HG03039 (cell line): ENCODE results near the gene TLE4.

ENCODE experiments used
- ATAC-seq: cut with Tn5 transposase; IDR thresholded peaks from one replicate; pipeline ENCODE4 v1.9.1; 2021; ENCODE audit warnings: mild to moderate bottlenecking, moderate library complexity; ENCODE audit not compliant: unreplicated experiment

TLE4 gene

DNA sequence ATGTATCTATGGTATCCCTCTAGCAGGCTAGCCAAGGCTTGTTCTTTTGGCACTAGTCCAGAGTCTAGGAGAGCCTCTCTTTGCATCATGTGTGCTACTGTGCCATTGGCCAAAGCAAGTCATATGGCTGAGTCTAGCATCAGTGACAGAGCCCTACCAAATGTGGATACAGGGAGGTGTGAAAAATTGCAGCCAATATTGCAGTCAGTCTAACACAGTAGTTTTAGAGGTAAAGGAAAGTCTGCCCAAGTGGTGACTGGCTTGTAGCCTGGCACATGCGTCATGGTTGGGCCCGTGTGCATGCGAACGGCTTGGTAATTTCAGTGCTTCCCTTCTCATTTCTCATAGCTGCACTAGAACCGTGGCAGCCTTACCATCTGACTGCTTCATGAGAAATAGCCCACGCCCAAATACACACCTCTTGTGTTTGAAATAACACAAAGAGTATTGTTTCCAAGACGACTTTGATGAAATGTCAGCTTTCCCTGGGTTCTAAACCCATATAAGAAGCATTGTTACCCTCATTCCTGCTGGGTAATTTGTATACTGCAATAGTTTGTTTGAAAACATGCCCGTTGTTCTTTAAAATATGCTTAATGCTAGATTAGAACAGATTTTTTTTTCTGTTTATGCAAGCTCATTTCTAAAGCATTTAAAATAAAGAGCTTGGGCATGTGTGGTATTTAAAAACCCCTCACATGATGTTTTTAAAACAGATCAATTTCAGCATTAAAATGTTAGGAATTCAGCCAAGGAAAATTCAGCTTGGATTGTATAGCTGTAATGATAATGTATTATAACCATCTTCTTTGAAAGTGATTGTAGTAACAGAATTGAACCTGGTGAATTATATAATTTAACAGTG is 113.2 kb downstream of the TLE4 start:
- no peak for ATAC-seq

DNA sequence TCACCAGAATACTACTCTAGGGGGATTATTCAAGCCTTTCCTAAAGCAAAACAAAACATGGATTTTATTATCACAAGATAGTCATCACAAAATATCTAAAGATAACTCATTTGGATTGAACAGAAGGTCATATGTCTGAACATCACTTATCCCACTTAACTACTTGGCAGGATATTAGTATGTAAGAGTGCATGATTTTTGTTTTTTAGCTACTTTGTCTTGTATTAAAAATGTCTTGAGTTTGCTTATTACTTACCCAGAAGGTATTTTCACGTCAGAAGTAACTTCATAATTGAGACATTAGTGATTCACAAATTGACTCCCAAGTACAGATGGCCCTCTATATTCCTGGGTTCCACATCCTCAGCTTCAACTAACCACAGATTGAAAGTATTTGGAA is 113.8 kb downstream of the TLE4 start:
- no peak for ATAC-seq

GRCh38 chr9:79686381-79687130 is 114.8 kb downstream of the TLE4 start:
- ATAC-seq, result no peak

- no peak for ATAC-seq
Observed at GRCh38 chr9:79687131-79687447, 115.3 kb downstream of the TLE4 start.

GRCh38 chr9:79688363-79688762 is 116.6 kb downstream of the TLE4 start:
- no peak for ATAC-seq

GRCh38 chr9:79689576-79689975 is 117.8 kb downstream of the TLE4 start:
- ATAC-seq, result no peak

GRCh38 chr9:79691496-79691895 is 119.7 kb downstream of the TLE4 start:
- ATAC-seq, result no peak

DNA sequence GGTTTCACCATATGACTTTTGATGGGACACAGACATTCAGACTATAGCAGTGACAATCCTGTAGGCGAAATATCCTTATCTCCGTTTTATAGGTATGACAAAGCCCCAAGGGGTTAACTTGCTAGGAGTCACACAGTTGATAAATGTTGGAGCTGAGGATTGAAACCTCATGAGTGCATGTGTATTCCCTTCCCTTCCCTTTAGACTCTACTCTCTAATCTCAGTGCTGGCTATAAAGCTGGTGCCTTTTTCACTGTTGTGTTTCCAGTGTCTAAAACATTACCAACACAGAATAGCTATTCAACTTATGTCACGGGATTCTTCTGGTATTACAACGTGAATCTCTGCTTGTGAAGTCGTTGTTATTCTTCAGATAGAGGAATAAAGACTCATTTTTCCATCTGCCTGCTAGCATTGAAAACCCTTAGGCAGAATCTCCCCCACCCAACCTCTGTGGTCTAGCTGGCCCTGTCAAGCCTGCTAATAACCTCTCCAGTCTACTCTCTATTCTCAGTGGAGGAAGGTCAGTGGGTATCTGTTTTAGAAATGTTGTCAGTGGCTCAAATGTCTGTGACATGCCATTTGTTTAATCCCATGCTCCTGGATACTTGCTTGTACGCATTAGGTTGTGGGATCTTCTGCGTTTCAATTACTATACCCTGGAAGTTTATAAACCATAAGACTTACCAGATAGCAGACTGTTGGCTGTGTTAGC is 121.2 kb downstream of the TLE4 start:
- ATAC-seq, result no peak

DNA sequence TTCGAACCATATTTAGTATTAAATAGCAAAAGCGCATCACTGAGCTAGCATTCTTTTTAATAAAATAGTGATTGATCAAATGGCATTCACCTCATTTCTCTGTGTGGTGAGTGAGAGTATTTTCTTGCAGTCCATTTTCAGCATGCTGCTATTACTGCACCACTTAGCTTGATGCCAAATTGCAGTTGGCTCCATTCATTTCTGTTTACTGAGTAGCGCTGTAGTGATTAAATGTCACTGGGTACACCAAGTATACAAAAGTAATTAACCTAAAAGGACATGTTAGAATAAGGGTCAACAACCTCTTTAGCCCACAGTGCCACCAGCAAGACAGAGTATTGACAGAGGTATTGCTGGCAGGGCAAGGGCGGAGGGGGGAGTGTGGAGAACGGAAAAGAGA is 122.0 kb downstream of the TLE4 start:
- no peak for ATAC-seq

DNA sequence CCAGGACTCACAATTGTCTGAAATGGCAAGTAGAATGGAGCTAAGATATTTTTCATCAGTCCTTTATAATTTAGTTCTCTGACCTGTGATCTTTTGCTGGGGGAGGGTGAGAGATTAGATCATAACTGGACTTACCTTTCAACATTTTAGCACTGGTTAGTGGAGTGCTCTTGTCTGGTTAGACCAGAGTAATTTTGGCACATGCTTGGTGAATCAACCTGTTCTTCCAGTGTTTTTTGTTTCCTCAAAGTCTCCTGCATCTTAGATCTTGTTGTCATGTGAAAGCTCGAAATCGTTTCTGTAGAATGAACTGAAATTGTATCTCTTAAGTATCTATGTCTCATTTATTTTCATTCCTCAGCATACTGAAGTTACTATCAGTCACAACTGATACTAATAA is 122.4 kb downstream of the TLE4 start:
- ATAC-seq, result no peak

DNA sequence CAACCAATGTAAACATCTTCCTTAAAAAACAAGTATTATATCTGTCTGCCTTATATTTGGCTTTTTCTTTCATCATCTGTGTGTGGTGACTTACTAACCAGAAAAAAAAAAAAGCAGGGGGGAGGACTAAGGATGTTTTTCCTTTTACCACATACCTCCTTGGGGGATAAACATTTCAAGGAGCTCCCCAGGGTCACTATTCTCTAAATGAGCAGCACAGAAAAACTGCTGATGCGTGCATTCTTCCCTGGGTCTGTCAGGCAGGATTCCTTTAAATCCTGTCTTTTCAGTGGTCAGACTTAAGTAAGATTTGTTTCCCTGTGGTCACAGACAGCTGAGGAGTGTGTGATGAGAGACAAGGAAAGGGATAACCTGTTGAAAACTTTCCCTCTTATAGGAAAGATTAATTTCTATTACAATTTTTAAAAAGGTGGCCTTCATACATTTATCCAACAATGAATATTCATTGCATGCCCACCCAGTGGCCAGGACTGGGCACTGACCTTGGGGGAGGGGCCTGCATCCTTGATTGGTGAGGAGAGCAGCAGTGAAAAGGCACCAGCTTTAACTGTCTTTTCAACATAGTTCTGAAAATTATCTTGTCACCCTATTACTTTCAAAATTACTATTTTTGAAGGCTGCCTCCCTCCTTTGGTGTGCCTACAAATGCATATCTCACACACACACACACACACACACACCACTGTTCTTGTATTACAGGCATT is 123.1 kb downstream of the TLE4 start:
- ATAC-seq, result no peak

DNA sequence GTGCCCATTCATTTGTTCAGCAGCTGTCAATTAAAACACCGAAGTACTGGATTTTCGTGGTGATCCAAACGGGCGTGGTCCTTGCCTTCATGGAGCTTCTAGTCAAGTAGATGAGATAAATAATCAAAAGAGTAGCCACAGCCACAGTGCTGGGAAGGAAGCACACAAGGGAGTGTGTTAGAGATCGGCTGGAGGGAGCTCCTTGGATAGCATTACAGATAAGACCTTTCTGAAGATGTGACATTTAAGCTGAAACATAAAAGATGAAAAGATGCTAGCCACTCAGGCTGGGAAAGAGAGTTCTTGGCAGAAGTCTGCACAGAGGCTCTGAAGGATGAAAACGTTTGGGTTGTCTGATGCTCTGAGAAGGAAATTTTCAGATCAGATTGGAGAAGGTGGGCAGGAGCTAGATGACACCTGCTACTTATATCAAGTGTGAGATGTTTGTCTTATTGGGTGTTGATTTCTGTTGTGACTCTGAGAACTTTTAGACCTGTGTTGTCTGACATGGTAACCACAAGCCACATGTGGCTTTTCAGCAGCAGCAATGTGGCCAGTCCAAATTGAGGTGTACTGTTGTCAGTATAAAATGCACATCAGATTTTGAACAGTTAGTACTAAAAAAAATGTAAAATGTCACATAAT is 123.9 kb downstream of the TLE4 start:
- no peak for ATAC-seq

DNA sequence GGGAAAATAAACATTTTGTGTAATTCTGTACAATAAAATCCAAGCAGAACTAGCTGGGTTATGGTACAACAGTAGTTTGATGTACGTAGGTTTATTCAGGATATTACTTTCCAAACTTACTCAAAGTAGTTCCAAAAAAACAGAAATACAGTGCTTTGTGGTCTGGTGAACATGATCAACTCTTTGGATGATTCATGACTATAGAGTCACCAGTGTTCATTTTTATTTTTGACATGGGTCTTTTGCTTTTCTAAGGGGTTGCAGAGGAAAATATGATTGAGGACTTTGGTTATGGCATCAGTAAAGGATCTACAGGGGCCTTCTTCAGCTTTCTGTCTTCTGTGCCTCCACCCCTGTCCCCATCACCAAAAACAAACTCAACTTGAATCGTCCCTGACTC is 127.2 kb downstream of the TLE4 start:
- no peak for ATAC-seq

GRCh38 chr9:79699479-79699878 is 127.7 kb downstream of the TLE4 start:
- ATAC-seq, result no peak

DNA sequence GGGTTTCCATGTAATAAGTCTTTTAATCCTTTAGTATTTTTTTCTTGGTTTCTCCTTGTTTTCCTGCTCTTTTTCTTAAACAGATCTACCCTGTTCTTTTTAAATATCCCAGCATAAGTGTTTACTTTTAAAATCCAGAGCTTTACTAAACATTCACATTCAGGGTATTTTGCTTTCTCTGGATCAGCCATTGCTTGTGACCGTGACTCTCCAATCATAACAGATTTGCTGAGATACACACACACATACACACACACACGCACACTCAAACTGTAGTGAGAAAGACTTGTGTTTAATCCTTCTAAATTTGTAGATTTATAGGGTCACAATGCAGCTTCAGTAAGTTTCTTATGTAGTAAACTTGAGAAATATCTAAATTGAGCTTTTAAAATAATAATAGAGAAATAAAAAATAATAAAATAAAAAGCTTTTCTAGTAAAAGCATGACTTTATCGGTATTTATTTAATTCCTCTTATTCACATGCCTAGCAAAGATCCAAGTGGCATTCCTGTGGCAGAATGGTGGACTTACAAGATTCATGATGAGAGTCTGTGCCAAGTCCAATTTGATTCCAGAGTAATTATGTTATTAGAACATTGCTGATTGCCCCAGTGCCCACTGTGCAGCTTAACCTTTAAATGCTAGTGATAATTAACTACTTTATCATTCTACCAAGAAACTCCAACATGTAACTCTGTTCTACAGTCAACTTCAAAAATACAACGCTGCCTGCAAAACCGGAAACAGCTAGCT is 129.0 kb downstream of the TLE4 start:
- ATAC-seq, result no peak

- ATAC-seq, result no peak
Observed at GRCh38 chr9:79701651-79702050, 129.9 kb downstream of the TLE4 start.

DNA sequence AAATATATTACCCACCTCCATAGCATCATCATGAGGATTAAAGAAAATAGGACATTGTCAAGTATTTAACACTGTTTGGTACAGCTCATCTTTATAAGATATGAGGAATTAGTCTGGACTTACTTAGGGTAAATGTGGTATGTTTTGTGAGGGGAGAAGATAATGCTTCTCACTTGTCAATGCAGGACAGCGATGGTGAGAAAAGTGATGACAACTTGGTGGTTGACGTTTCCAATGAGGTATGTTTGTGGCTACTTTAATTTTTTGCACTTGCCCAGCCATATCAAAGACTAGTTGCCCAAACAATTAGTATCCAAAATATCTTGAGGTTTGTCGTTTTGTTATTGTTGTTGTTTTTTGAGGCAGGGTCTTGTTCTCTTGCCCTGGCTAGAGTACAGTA is 133.9 kb downstream of the TLE4 start:
- ATAC-seq, result no peak

GRCh38 chr9:79706512-79706911 is 134.7 kb downstream of the TLE4 start:
- no peak for ATAC-seq

- no peak for ATAC-seq
Observed at GRCh38 chr9:79707589-79707988, 135.8 kb downstream of the TLE4 start.

- ATAC-seq, result no peak
Observed at GRCh38 chr9:79708541-79708940, 136.8 kb downstream of the TLE4 start.
